Ishikawa (cell line): Measurements from ENCODE around the gene JMJD4.

Source experiments
- CEBPB ChIP-seq: IDR thresholded peaks from 2 replicates; pipeline ENCODE4 v1.6.1; 2012
- CREB1 ChIP-seq: IDR thresholded peaks from 2 replicates; pipeline ENCODE4 v1.6.1; 2012; ENCODE audit warnings: low read depth
- EGR1 ChIP-seq: IDR thresholded peaks from 2 replicates; pipeline ENCODE4 v1.6.1; 2012
- EP300 ChIP-seq: IDR thresholded peaks from 2 replicates; pipeline ENCODE4 v1.6.1; 2012; ENCODE audit warnings: borderline replicate concordance
- FOXM1 ChIP-seq: IDR thresholded peaks from 2 replicates; pipeline ENCODE4 v1.6.1; 2012; ENCODE audit warnings: low read depth, borderline replicate concordance
- NFIC ChIP-seq: IDR thresholded peaks from 2 replicates; pipeline ENCODE4 v1.6.1; 2012
- RAD21 ChIP-seq: IDR thresholded peaks from 2 replicates; pipeline ENCODE4 v1.6.1; 2012; ENCODE audit warnings: low read depth
- TAF1 ChIP-seq: IDR thresholded peaks from 2 replicates; pipeline ENCODE4 v1.6.1; 2012; ENCODE audit warnings: low read depth, mild to moderate bottlenecking
- TCF12 ChIP-seq: IDR thresholded peaks from 2 replicates; pipeline ENCODE4 v1.6.1; 2012; ENCODE audit warnings: low read depth
- TEAD4 ChIP-seq: IDR thresholded peaks from 2 replicates; pipeline ENCODE4 v1.6.1; 2012
- YY1 ChIP-seq: IDR thresholded peaks from 2 replicates; pipeline ENCODE4 v1.6.1; 2012; ENCODE audit warnings: low read depth
- ZBTB7A ChIP-seq: IDR thresholded peaks from 2 replicates; pipeline ENCODE4 v1.6.1; 2012; ENCODE audit warnings: low read depth
- TF ChIP-seq, protein P1 (sequence below): IDR thresholded peaks from 2 replicates; pipeline ENCODE4 v1.6.1; 2012
- TF ChIP-seq, protein P2 (sequence below): IDR thresholded peaks from 2 replicates; pipeline ENCODE4 v1.6.1; 2012
- TF ChIP-seq, protein P3 (sequence below): IDR thresholded peaks from 2 replicates; pipeline ENCODE4 v1.6.1; 2012; ENCODE audit warnings: low read depth, mild to moderate bottlenecking

JMJD4 gene

DNA sequence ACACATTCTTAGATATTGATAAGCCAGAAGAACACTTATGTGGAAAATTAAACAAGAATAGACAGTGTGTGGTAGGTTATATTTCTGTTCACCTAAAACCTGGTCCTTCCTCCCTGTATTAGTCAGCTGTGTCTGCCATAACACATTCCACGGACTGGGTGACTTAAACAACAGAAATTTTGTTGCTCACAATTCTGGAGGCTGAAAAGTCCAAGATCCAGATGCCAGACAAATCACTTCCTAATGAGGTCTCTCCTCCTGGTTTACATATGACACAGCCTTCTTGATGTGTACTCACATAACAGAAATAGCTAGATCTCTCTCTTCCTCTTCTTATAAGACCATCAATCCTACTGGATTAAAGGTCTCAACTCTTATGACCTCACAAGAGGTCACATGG lies 25.7 kb downstream of the JMJD4 start:
- no peak for TF ChIP-seq EP300
- TF ChIP-seq TEAD4: no peak
- TF ChIP-seq EGR1: no peak
- TF ChIP-seq FOXM1: no peak
- no peak for TF ChIP-seq TCF12
- TF ChIP-seq CEBPB: no peak
- TF ChIP-seq, protein P1, sequence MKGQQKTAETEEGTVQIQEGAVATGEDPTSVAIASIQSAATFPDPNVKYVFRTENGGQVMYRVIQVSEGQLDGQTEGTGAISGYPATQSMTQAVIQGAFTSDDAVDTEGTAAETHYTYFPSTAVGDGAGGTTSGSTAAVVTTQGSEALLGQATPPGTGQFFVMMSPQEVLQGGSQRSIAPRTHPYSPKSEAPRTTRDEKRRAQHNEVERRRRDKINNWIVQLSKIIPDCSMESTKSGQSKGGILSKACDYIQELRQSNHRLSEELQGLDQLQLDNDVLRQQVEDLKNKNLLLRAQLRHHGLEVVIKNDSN: no peak

DNA sequence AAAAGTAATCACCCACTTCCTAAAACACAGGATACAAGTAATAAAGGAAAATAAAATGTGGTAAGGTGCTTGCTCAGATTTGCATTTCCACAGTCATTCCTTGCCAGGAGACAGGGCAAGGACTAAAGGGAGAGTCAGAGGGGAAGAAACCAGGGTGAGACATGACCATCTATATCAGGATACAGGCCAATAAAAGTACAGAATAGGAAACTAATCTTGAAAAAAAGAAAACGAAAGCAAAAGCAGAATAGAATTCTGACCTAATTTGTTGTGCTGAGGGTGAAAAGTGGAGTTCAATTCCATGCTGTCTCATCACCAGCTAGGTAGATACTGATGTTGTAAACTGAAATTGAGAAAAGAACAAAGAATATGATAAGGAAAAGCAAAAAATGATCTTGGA lies 27.3 kb downstream of the JMJD4 start:
- TF ChIP-seq CEBPB: no peak
- no peak for TF ChIP-seq NFIC
- no peak for TF ChIP-seq TEAD4
- TF ChIP-seq TAF1: no peak
- no peak for TF ChIP-seq FOXM1
- TF ChIP-seq, protein P2, sequence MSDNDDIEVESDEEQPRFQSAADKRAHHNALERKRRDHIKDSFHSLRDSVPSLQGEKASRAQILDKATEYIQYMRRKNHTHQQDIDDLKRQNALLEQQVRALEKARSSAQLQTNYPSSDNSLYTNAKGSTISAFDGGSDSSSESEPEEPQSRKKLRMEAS: no peak
- TF ChIP-seq EGR1: no peak
- TF ChIP-seq RAD21: no peak
- TF ChIP-seq EP300: no peak
- TF ChIP-seq TCF12: no peak
- TF ChIP-seq, protein P1: no peak
- TF ChIP-seq, protein P3, sequence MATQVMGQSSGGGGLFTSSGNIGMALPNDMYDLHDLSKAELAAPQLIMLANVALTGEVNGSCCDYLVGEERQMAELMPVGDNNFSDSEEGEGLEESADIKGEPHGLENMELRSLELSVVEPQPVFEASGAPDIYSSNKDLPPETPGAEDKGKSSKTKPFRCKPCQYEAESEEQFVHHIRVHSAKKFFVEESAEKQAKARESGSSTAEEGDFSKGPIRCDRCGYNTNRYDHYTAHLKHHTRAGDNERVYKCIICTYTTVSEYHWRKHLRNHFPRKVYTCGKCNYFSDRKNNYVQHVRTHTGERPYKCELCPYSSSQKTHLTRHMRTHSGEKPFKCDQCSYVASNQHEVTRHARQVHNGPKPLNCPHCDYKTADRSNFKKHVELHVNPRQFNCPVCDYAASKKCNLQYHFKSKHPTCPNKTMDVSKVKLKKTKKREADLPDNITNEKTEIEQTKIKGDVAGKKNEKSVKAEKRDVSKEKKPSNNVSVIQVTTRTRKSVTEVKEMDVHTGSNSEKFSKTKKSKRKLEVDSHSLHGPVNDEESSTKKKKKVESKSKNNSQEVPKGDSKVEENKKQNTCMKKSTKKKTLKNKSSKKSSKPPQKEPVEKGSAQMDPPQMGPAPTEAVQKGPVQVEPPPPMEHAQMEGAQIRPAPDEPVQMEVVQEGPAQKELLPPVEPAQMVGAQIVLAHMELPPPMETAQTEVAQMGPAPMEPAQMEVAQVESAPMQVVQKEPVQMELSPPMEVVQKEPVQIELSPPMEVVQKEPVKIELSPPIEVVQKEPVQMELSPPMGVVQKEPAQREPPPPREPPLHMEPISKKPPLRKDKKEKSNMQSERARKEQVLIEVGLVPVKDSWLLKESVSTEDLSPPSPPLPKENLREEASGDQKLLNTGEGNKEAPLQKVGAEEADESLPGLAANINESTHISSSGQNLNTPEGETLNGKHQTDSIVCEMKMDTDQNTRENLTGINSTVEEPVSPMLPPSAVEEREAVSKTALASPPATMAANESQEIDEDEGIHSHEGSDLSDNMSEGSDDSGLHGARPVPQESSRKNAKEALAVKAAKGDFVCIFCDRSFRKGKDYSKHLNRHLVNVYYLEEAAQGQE: no peak
- TF ChIP-seq YY1: no peak
- TF ChIP-seq CREB1: no peak
- no peak for TF ChIP-seq ZBTB7A

DNA sequence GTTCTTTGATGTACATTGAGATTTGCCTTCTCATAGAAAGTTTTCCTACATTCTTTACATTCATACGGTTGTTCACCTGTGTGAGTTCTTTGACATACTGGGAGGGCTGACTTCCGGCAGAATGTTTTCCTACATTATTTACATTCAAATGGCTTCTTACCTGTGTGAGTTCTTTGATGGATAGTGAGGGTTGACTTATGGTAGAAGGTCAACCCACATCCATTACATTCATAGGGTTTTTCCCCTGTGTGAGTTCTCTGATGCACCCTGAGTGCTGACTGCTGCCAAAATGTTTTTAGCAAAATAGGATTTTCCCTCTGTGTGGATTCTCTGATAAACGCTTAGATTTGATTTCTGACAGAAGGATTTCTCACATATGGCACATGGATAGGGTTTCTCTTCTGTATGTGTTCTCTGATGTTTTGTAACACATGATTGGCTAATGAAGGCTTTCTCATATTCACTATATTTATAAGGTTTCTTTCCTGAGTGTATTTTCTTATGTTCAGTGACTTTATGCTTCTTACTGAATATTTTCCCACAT lies 37.7 kb downstream of the JMJD4 start:
- TF ChIP-seq FOXM1 (no peak), CREB1 (no peak), EGR1 (no peak), CEBPB (no peak), TEAD4 (no peak), ZBTB7A (no peak), TAF1 (no peak), RAD21 (no peak), TCF12 (no peak), NFIC (no peak), EP300 (no peak), YY1 (no peak)
- TF ChIP-seq, protein P2: no peak
- TF ChIP-seq, protein P1: no peak
- TF ChIP-seq, protein P3: no peak

DNA sequence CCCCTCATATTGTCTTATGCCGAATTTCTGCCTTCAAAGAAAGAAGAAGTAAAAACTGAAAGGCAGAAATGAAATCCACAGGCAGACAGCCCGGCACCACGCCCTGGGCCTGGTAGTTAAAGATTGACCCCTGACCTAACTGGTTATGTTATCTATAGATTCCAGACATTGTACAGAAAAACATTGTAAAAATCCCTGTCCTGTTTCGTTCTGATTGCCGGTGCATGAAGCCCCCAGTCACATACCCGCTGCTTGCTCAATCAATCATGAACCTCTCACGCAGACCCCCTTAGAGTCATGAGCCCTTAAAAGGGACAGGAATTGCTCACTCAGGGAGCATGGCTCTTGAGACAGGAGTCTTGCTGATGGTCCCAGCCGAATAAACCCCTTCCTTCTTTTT lies 49.3 kb downstream of the JMJD4 start:
- TF ChIP-seq CREB1: no peak
- TF ChIP-seq RAD21: no peak
- no peak for TF ChIP-seq EP300
- TF ChIP-seq FOXM1: no peak
- TF ChIP-seq TEAD4: no peak
- TF ChIP-seq CEBPB: no peak
- no peak for TF ChIP-seq YY1
